OCI-M2 (cell line): ENCODE results near the gene NLRP8.
"Not testable (repeated sequence)": the region's sequence is repeated elsewhere in the genome, so short reads cannot be mapped to it uniquely, and the experiment has no call there.

Experiments
- DNase-seq: peaks from one replicate; lab custom pipeline; 2025; ENCODE audit not compliant: unreplicated experiment; lab: John Stamatoyannopoulos, UW

NLRP8 gene

DNA sequence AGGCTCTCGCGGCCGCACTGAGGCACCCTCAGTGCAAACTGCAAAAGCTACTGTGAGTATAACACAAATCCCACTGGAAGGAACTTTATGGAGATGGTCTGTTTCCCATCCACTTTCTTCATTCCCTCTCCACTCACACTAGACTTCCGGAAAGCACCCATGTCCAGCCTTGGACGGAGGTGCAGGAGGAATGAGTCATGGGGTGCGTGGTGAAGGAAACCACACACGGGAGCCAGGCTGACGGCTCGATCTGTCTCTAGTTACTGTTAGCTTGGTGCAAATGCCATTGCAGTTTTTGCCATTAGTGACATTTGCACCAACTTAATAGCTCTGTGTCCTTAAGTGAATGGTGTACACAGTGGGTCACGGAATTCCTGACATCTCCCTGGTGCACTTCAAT lies 14.6 kb downstream of the NLRP8 start:
- DNase-seq, result no peak

DNA sequence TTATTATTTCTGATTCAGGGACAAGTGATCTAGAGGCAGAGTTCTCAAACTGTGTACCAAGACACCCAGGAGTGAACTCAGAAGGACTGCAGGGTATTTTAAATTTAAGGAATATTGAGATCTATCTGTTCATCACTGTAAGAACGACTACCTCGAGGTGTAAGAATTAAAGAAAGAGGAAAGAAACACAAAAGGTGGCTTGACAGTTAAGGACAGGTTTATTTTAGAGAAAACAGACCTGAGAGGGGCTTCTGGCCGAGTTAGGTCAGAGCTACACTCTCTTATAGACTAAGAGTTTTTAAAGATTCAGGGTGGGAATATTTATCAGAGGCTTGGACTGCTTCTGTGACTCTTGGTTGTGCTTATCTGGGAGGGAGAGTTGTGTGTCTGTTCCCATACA lies 26.4 kb downstream of the NLRP8 start:
- no peak for DNase-seq

DNA sequence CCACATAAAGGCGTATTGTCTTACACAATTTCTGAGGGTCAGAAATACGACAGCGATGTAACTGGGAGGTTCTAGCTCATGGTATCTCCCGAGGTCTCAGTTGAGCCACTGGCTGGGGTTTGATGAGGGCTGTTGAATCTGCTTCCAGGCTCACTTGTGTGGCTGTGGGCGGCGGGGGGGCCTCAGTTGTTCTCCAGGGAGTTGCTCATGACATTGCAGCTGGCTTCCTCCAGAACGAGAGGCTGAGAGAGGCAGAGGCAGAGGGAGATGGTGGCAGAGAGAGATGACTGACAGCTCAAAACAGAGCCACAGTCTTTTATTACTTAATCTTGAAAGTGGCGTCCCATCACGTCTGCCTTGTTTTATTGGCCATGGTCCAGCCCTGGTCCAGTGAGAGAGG lies 32.8 kb downstream of the NLRP8 start:
- DNase-seq, result no peak

DNA sequence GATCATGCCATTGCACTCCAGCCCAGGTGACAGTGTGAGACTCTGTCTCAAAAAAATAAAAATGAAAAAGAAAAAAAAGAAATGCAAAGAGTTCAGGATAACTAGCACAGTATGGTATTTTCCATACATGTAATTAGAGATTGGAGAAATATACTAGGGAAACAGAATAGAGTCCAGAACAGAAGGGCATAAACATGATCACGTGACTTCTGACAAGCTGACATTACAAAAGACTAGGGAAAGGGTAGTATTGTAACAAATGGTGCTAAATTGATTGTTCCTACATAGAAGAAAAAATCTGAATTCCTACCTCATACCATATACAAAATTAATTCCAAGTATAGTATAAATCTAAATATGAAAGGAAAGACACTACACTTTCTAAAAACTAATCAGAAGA lies 37.6 kb downstream of the NLRP8 start:
- DNase-seq, result no peak

GRCh38 chr19:55986487-55986886 lies 38.9 kb downstream of the NLRP8 start, which contains the start of gene NLRP5:
NLRP5 (plus strand) TSS chr19:55986775.
- no peak for DNase-seq

GRCh38 chr19:55990831-55991230 lies 43.2 kb downstream of the NLRP8 start:
- DNase-seq, result no peak

DNA sequence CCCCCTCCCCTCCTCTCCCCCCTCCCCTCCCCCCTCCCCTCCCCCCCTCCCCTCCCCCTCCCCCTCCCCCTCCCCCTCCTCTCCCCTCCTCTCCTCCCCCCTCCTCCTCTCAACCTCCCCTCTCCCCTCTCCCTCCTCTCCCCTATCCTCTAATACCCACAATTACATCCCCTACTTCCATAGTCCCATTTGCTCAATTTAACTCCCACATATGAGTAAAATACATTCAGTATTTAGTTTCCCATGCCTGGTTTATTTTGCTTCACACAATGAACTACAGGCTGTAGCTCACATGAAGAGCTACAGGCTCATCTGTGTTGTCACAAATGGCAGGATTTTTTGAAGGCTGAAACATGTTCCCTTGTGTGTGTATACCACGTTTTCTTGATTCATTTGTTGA lies 45.9 kb downstream of the NLRP8 start:
- DNase-seq, result no peak

DNA sequence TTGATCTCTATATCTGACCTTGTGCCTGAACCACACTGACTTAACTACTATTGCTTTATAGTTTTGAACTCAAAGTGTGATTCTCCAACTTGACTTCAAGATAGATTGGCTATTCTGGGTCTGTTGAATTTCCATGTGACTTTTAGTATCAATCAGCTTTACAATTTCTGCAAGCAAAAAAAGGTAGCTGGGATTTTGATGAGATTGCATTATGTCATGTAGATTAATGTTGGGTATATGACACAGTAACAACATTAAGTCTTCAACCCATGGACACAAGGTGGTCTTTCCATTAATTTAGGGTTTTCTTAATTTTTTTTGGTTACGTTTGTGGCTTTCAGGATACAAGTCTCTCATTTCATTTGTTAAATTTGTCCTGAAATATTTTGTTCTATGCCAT lies 67.1 kb downstream of the NLRP8 start:
- DNase-seq, result no peak

- DNase-seq, result peak; percentile 3
Measured at GRCh38 chr19:56015756-56016155, 68.1 kb downstream of the NLRP8 start.

- DNase-seq, result not testable (repeated sequence)
Measured at GRCh38 chr19:56019325-56019724, 71.7 kb downstream of the NLRP8 start.

DNA sequence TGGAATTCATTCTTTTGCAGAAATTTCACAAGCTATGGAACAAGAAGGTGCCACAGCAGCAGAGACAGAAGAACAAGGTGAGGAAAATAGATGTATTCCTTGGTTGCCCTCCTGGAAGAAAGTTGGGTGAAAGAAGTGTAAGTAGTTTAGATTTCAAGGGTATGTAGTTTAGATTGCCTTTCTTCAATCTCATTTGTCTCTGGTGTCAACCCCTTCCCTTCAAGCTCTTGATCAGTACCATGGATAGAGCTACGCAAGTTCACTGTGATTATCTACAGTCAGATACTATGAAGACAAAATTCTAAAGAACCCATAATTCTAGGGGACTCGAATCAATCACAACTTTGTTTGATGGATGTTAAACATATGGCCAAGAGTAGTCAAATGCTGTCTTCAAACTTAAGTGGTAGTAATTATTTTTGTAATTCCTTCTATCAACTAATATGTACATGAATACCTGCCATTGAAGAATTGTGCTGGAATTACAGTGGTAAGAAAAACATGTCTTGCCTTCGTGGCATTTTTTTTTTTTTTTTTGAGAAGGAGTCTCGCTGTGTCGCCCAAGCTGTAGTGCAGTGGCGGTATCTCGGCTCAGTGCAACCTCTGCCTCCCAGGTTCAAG lies 72.8 kb downstream of the NLRP8 start:
- DNase-seq, result not testable (repeated sequence)

- no peak for DNase-seq
Measured at GRCh38 chr19:56026769-56027168, 79.1 kb downstream of the NLRP8 start.
